Astrocyte of the cerebellum (primary cell): ENCODE data around the gene EIF2AK3.
"Not testable (repeated sequence)": the region's sequence is repeated elsewhere in the genome, so short reads cannot be mapped to it uniquely, and the experiment has no call there.

ENCODE experiments used
- DNase-seq: peaks from one replicate; pipeline ENCODE4 v3.0.0-alpha.2; 2011; ENCODE audit warnings: low read depth
- H3K4me3 ChIP-seq: 2 replicates; pipeline ENCODE4 v1.5.1; 2011; ENCODE audit warnings: mild to moderate bottlenecking, low read depth, low read length, moderate library complexity
- CTCF ChIP-seq: IDR thresholded peaks from 2 replicates; pipeline ENCODE4 v1.5.1; 2012; ENCODE audit warnings: low read length, low read depth, moderate library complexity, mild to moderate bottlenecking; ENCODE audit errors: missing control alignments
- in situ Hi-C: cut with HindIII; loops from 2 replicates; pipeline ENCODE4 v1.10.0; 2017; ENCODE audit warnings: low sequenced_read_pairs

EIF2AK3 gene

GRCh38 chr2:88656690-88657089 lies 29.4 kb upstream of the EIF2AK3 start:
- TF ChIP-seq CTCF: no peak
- H3K4me3 ChIP-seq: no peak overlapping the region
- in situ Hi-C loops: loop anchor here (10.0 kb wide), 2 partner anchors 52 to 82 kb away; no protein-coding TSS in a partner anchor
- no peak for DNase-seq

DNA sequence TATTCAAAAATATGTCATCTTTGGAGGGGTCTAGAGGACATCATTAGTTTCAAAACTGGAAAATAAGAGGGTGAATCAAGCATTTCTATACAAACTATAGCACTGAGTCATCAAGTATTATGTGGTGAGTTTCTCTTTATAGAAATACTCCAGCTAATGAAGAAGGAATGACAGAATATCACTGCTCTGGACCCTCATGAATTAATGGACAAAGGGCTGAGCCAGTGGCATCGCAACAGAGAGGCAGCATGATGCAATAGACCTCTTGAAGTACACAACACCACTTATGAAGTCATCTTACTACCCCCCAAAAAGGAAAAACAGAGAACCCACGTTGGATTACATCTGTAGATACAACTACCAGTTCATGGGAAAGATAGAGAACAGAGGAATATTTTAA lies 27.4 kb upstream of the EIF2AK3 start:
- no peak for DNase-seq
- TF ChIP-seq CTCF: no peak
- H3K4me3 ChIP-seq: no peak overlapping the region
- in situ Hi-C loops: loop anchor here (10.0 kb wide), 2 partner anchors 50 to 80 kb away; no protein-coding TSS in a partner anchor

GRCh38 chr2:88651646-88652045 lies 24.4 kb upstream of the EIF2AK3 start:
- no peak overlapping the region for H3K4me3 ChIP-seq
- no peak for DNase-seq
- TF ChIP-seq CTCF: no peak
- in situ Hi-C loops: loop anchor here (10.0 kb wide), 2 partner anchors 47 to 77 kb away; no protein-coding TSS in a partner anchor

GRCh38 chr2:88645291-88645882 lies 18.1 kb upstream of the EIF2AK3 start:
- DNase-seq, H3K4me3 ChIP-seq, in situ Hi-C loops: not testable (repeated sequence)

GRCh38 chr2:88642278-88642677 lies 15.0 kb upstream of the EIF2AK3 start:
- no peak overlapping the region for H3K4me3 ChIP-seq
- TF ChIP-seq CTCF: no peak
- DNase-seq: no peak
- in situ Hi-C loops: no loop called here

- in situ Hi-C loops: no loop called here
- DNase-seq: no peak
Measured at GRCh38 chr2:88641330-88641729, 14.1 kb upstream of the EIF2AK3 start.

More at GRCh38 chr2:88641330-88641729, 14.1 kb upstream of the EIF2AK3 start:
- no peak for TF ChIP-seq CTCF
- no peak overlapping the region for H3K4me3 ChIP-seq
